ENCODE measurements around the gene OVCA2.

- TF ChIP-seq EP300 (IDR thresholded peaks at IDR 0.05; ENCODE audit: borderline replicate concordance), result peak; percentile 91
- TF ChIP-seq, protein P1, sequence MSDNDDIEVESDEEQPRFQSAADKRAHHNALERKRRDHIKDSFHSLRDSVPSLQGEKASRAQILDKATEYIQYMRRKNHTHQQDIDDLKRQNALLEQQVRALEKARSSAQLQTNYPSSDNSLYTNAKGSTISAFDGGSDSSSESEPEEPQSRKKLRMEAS (IDR thresholded peaks at IDR 0.05), result no peak; the same call in 1 of the 2 replicates
- TF ChIP-seq RAD21 (IDR thresholded peaks at IDR 0.05; ENCODE audit: low read depth), result no peak
- peak; percentile 99 for TF ChIP-seq EGR1 (IDR thresholded peaks at IDR 0.05)
- TF ChIP-seq, protein P2, sequence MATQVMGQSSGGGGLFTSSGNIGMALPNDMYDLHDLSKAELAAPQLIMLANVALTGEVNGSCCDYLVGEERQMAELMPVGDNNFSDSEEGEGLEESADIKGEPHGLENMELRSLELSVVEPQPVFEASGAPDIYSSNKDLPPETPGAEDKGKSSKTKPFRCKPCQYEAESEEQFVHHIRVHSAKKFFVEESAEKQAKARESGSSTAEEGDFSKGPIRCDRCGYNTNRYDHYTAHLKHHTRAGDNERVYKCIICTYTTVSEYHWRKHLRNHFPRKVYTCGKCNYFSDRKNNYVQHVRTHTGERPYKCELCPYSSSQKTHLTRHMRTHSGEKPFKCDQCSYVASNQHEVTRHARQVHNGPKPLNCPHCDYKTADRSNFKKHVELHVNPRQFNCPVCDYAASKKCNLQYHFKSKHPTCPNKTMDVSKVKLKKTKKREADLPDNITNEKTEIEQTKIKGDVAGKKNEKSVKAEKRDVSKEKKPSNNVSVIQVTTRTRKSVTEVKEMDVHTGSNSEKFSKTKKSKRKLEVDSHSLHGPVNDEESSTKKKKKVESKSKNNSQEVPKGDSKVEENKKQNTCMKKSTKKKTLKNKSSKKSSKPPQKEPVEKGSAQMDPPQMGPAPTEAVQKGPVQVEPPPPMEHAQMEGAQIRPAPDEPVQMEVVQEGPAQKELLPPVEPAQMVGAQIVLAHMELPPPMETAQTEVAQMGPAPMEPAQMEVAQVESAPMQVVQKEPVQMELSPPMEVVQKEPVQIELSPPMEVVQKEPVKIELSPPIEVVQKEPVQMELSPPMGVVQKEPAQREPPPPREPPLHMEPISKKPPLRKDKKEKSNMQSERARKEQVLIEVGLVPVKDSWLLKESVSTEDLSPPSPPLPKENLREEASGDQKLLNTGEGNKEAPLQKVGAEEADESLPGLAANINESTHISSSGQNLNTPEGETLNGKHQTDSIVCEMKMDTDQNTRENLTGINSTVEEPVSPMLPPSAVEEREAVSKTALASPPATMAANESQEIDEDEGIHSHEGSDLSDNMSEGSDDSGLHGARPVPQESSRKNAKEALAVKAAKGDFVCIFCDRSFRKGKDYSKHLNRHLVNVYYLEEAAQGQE (IDR thresholded peaks at IDR 0.05; ENCODE audit: low read depth), result no peak
- TF ChIP-seq USF1 (IDR thresholded peaks at IDR 0.05), result no peak
- TF ChIP-seq YY1 (IDR thresholded peaks at IDR 0.05; ENCODE audit: low read depth), result 0 out of 2 replicates have a peak, but pooled peaks have one; percentile 11
- TF ChIP-seq CEBPB (IDR thresholded peaks at IDR 0.05), result no peak
Measured at GRCh38 chr17:2062571-2063183, 20.9 kb downstream of the OVCA2 start.

All from Ishikawa (cell line).